ENCODE results near the gene ARHGEF37.
"Not testable (repeated sequence)": the region's sequence is repeated elsewhere in the genome, so short reads cannot be mapped to it uniquely, and the experiment has no call there.

The ARHGEF37 gene

DNA sequence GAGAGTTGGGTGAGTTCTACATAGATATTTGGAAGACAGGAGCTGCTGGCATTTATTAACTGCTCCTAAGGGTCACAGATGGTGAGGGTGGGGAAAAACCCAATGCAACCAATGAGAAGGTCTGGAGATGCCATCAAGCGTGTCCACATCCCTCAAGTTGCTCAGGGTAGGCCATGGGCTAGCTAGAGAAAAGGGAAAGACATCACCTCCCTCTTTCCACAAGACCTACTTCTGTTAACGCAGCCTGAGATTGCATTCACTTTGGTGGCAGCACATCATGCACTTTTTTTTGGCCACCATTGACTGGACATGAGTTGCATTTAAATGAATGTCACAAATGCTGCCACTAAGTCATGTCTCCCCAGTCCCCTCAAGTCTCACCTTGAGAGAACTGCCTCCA lies 71.4 kb downstream of the ARHGEF37 start:
- no peak for DNase-seq

DNA sequence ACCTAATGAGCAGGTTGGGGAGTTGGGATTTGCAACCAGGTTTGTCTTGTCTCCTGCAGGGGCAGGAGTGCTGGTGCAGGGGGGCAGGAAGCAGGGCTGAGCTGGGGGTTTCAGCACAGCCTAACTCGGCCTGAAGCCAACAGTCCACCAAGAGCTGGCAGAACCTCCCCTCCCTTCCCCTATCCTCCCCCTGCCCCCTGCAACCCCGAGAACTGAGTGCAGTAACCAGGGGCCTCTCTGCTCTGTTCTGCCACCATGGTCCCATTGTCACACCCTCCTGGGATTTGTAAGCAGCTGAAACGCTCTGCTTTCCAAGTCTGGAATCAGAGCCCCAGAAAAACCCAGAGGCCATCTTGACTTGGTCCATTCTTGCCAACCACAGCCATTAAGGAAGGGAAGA lies 72.9 kb downstream of the ARHGEF37 start:
- DNase-seq: no peak

DNA sequence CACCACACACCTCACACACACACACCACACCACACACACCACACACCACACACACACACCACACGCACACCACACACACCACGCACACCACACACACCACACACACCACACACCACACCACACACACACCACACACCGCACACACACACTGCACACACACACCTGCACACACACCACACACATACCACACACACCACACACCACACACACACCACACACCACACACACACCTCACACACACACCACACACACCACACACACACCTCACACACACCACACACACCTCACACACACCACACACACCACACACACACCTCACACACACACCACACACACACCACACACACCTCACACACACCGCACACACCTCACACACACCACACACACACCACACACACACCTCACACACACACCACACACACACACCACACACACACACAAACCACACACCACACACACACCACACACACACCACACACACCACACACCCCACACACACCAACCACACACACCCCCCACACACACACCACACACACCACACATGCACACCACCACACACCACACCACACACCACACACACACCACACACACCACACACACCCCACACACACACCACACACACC lies 73.7 kb downstream of the ARHGEF37 start:
- no peak for DNase-seq

DNA sequence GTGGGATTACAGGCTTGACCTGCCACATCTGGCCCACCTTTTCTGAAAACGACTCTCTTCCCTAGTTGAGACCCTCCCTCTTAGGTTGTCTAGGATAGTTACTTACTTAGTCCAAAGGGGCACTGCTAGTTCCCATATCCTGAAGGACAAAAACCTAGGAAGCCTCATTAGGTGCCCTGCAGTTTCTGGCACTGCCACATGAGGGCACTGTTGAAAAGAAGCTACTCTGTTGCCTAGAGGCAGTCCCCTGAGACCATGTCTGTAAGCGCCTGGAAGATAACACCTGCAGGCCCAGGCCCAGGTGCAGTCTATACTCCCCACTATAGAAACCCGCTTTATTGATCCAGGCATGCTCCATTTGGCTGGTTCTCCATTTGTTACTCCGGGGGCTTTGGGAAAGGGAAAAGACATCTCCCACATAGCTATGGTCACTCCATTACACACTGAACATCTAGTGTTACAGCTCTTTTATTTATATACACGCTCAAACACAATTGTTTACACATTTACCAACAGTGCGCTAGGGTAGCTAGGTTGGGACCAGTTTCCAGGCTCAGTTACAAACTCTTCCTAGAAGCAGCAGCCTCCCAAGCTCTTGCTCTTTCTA lies 75.4 kb downstream of the ARHGEF37 start:
- no peak for DNase-seq

DNA sequence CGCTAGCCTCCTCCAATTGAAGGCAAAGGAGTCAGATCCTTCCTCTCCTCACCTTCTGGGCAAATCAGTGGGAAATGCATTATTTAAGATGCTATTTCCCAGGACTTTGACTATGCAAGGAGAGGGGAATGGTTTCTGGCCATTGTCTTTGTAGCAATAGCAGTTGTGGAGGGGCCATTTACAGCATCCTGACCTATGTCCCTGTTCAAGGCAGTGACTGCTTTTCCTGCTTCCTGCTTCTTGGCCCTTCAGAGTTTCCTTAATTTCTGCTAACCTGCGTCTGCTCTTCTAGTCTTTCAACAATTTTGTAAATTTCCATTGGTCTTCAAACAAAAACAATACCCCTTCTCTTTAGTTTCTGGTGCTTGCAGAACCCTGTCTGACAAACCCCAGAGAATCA lies 76.0 kb downstream of the ARHGEF37 start:
- no peak for DNase-seq

DNA sequence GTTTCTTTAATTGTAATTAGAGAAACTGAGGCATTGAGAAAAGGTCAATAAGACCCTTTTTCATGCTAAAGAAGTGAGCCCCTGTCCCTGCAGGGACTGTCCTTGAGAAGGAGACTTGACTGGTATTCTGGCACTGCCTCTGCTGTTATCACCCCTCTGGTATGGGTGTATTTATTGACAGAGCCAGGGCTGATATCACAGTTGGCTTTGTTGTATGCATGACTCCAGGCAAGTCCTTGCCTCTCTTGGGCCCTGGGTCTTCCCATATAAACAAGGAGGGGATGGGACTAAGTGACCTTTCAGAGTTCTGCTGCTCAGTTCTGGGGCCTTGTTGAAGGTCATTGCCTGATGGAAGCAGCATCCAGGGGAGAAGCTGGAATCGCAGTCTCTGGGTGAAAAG lies 77.0 kb downstream of the ARHGEF37 start:
- no peak for DNase-seq

DNA sequence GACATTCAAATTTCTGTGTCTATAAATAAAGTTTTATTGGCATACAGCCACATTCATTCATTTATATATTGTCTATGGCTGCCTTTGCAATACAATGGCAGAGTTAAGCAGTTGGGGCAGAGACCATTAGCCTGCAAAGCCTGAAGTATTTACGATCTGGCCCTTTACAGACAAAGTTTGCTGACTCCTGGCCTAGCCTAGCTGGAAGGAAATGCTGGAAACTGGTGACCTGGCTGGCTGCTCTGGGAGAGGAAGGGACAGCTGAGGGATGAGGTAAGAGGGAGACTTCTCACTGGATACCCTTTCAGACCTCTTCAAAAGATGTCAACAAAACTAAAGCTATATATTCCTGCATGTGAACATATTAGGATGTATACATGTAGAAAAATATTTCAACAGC lies 82.8 kb downstream of the ARHGEF37 start:
- no peak for DNase-seq

DNA sequence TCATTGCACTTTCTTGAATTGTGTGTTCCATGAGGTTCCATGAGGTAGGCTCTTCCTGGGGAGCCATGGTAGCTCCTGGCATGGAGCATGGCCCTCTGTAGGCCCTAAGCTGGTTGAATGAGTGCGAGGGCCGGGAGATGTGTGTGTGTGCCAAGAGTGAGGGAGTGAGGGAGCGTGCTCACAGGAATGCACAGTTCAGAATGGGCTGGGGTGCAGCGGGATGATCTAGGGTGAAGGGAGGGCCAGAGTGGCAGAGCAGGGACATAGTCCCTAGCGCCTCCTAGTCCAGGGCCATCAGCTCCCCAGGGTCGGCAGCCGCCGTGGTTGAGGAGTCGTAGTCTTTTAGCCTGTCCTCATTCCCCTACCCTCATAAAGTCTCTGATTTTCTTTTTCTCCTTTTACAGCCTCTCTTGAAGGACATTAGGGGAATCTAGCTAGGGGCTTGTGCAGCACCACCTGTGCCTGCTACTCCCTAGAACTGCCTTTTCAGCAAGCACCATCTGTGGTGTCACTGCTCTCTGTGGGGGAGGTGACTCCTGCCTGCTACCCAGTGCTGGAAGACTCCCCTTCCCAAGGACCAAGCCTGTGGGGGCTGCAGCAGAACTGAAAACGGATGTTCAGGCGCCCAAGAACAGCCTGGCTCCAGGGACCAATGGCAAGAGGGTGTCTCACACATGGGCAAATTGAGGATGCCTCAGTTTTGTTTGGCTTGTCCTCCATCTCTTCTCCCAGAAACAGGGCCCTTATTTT lies 83.5 kb downstream of the ARHGEF37 start:
- no peak for DNase-seq

DNA sequence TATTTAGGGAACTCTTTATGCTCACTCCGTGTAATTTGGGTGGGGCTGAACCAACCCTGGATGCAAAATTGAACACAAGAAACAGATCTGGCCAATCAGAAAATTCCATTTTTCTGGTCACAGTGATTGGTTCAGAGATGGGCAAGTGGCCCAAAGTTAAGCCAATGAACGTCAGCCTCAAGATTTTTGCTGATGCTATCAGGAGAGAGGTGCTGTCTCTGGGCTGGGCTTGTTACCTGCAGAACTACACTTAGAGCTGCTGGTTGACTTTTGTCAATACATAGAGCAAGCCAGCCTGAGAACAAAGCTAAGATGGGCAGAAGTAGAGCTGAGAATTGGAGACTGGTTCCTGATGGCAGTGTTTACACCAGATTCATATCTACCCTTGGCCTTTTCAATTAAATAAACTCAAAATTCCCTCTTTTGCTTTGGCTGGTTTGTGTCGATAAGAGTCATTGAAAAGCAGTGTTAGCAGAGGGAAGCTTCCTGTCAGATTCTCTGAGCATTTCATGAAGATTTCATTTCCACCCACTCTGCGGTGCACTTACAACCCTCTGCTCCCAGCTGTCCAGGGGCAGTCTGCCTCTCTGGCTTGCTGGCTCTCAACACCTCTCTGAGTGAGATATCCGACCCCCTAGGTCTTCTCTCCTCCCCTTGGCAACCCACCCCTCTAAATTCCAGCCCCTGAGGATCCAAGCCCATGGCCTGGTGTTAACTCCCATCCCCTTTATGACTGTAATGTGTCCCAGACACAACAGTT lies 84.3 kb downstream of the ARHGEF37 start:
- DNase-seq: no peak

DNA sequence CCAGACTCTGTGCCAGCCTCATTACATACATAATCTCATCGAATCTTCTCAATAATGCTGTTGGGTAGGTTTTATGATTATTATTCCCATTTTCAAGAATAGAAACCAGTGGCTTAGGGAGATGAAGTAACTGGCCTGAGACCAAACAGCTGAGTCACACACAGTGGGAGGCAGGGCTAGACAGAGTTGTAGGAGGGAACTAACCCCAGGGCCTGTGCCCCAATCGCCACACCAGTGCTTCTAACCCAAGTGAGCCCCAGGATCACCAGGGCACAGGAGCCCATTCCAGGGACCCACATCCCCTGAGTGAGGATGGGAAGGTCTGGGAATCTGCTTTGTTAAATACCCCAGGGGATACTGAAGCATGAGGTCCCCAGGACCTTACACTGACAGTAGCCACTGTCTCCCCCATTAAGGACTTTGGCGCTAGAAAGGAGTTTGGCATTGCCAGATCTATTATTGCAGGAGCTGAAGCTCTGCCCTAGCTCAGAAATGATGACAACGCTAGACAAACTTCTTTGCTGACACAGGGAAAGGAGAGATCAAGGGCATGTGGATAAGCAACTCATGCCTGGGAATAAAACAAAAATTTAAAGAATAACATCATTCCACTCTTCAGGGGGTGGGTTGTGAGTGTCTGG lies 85.0 kb downstream of the ARHGEF37 start:
- DNase-seq: peak; percentile 21

DNA sequence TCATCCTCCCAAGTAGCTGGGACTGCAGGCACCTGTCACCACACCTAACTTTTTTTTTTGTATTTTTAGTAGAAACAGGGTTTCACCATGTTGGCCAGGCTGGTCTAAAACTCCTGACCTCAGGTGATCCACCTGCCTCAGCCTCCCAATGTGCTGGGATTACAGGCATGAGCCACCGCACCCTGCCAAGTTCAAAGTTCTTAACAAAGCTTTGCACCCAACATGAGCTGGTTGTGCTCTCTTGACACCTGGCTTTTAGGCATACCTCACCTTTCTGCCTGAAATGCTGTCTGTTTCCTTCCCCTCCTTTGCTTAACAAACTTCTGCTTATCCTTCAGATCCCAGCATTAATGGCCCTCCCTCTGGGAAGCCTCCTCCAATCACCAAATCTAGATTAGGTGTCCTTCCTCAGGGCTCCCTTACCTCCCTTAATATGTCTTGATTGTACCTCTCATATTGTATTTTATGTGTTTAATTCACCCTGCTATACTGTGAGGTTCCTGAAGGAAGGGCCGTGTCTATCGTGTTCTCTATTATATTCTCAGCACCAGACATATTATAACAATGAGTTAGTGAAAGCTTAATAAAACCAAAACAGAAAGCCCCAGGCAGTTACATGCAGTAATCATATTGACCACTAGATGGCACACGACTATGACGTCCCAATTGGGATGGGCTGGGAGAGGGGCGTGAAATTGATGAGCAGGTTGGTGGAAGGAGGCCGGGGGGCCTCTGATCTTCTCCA lies 86.0 kb downstream of the ARHGEF37 start:
- DNase-seq: no peak

DNA sequence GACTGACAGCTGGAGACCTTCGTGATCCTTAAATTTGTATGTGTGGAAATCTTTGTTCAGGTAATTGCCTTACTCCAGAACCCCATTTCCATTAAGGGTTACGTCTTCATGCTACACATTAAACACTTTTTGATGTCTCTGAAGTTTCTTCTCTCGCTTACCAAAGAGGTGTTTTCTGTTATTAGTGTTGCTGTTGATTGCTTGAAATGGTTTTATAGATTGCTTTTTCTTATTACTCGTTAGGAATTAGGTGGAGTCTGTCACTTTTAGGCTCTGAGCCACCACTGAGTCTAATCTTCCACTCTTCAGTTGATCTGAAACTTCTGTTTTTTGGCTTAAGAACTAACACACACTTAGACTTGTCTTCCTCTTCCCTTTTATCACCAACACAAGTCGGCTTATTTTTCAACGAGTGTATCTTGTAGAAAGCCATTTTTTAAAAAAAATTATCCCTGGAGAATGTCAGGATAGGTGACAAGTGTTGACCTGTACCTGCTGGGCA lies 86.6 kb downstream of the ARHGEF37 start:
- DNase-seq: no peak

DNA sequence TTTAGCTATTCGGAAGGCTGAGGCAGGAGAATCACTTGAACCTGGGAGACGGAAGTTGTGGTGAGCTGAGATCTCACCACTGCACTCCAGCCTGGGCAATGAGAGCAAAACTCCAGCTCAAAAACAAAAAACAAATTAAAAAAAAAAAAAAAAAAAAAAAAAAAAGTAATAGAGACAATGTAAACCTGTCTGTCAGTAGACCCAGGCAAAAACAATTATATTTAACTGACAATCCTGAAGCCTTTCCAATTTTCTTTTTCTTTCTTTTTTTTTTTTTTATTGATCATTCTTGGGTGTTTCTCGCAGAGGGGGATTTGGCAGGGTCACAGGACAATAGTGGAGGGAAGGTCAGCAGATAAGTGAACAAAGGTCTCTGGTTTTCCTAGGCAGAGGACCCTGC lies 88.0 kb downstream of the ARHGEF37 start:
- DNase-seq: not testable (repeated sequence)

DNA sequence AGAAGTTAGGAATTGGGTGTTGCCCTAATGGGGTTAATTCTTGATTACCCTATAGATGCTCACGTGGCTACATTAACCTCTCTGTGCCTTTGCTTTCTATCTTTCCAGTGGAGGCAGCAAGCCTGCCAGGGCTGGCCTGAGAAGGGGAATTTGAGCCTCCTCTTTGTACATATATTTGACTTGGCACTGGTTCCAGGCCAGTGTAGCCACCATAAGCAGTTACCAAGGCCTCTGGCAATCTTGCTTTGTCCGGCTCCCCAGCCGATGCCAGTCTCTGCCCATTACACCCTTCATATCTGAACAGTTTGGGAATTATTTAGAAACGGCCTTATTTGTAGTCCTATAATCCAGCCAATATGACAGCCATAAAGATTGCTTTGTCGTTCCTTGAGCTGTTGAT lies 90.2 kb downstream of the ARHGEF37 start:
- no peak for DNase-seq

DNA sequence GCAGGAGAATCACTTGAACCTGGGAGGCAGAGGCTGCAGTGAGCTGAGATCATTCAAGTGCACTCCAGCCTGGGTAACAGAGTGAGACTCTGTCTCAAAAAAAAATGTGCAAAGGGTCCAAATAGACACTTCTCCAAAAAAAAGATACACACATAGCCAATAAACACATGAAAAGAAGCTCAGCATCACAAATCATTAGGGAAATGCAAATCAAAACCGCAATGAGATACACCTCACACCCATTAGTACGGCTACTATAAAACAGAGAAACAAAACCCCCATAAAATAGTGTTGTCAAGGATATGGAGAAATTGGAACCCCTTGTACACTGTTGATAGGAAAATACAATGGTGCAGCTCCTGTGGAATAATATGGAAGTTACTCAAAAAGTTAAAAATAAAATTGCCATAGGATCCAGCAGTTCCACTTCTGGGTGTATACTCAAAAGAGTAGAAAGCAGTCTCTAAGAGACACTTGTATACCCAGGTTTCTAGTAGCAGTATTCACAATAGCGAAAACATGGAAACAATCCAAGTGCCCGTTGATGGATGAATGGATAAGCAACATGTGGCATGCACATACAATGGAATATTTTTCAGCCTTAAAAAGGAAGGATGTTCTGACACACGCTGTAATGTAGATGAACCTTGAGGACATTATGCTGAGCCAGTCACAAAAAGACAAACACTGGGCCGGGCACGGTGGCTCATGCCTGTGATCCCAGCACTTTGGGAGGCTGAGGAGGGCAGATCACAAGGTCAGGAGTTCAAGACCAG lies 91.6 kb downstream of the ARHGEF37 start:
- no peak for DNase-seq

DNA sequence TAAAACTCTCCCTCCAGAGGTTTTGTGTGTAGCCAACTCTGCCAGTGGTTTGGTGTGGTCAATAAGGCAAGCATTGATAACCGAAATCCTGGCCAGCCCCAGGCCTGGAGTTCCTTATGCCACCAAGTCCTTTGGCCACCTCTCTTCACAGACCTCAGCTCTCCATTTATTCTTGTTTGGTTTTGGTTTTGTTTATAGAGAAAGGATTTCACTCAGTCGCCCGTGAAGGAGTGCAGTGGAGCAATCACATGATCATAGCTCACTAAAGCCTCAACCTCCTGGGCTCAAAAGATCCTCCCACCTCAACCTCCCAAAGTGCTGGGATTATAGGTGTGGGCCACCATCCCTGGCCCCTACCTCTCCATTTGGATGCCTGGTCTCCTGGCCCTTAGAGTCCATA lies 93.4 kb downstream of the ARHGEF37 start:
- DNase-seq: no peak

DNA sequence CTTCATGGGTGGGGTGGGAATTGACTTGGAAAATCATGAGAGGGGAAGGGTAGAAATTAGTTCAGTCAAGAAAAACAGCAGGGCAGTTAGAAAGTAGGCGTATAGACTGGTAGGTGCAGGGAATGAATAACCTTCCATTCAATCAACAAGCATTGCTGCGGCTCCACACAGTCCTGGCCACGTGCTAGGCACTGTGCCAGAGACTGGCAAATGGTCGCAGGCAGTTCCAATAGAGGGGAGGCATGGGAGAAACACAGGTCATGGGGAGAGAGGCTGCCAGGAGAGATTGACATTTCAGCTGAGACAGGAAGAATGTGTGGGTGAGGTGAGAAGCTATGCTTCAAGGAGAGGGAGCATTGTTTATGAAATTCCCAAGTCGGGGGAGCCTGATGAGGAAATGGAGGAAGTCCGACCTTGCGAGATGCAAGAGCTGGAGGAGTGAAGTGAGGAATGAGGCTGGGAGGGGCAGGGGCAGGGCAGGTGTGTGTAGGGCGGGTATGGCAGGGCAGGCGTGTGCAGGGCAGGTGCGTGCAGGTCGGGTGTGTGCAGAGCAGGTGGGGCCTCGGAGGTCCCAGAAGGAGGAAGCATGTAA lies 94.4 kb downstream of the ARHGEF37 start:
- no peak for DNase-seq

DNA sequence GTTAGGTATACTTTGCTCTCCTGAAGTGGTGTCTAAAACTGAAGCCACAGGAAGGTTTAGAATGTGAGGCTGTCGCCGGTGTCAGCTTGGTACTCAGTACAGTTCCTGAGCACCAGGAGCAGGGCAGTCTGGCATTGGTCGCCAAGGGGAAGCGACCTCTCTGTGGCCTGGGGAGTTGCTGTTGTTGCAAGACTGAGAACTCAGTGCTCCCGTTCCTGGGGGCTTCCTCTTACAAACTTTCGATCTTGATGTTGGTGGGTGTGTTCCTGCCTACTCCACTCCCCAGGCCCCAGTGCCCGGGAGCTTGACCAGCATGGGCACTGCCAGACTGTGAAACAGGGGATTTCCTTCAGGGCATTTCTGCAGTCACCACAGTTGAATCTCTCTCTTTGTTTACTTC lies 96.4 kb downstream of the ARHGEF37 start:
- DNase-seq: peak; percentile 61

DNA sequence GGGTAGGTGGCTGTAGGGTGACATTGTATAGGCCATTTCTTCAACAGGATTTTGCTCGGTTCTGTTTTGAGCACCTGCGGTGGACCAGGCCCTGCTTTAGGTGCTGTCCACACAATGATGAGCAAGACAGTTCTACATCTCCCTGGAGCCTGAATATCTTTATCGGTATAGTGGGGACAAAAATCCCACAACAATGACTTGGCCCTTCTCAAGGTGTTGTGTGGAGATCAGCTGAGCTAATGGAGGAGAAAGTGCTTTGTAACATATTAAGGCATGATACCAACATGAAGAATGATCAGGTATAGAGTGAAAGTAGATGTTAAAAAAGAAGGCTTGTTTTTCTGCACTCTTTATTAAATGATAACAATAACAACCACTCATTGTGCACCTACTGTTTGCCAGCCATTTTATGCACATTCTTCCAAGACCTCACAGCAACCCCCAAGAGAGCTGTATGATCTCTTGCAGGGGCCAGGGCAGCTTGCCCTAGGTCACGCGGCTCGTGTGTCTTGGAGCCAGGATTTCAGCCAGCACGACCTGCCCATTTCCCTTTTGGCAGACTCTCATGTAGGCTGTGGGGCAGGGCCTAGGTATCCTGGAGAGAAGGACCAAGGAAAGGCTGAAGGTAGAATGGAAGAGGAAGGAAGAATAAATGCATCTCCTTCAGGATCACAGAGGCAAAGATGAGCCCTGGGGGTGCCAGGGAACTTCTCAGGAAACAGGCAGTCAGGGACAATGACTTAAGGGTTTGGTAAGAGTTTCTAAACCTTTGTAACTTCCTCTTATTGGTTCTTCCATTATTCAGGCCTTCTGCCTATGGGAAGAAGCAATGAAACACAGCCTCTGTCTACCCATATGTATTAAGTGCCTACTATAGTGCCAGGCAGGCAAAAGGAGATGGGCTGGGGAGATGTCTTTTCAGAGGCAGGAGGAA lies 98.8 kb downstream of the ARHGEF37 start:
- DNase-seq: peak; percentile 74

DNA sequence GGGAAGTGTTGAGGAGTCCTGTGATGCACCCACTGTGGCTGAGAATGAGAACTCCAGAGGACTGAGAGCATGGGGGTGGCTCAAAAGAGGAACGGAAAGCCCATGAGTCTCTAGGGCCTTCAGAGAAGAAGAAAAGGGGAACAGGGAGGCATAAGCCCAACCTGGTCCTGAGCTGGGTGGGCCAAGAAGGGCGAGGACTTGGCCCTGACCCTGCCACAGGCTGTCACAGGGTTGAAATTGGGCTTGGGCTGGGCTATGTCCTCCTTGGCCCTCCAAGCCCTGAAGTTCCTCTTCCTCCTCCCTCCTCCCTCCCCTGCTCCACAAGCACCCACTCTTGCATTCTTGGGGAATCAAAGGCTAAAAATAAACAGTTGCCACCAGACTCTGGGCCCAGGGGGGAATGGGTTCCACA lies 99.5 kb downstream of the ARHGEF37 start:
- peak; percentile 85 for DNase-seq
